Medulla oblongata (tissue), 1 donor: ENCODE results near the gene TRIM29.

Source experiments
- DNase-seq: peaks from one replicate; pipeline ENCODE4 v3.0.0-alpha.2; 2015; ENCODE audit errors: extremely low spot score

Gene TRIM29

DNA sequence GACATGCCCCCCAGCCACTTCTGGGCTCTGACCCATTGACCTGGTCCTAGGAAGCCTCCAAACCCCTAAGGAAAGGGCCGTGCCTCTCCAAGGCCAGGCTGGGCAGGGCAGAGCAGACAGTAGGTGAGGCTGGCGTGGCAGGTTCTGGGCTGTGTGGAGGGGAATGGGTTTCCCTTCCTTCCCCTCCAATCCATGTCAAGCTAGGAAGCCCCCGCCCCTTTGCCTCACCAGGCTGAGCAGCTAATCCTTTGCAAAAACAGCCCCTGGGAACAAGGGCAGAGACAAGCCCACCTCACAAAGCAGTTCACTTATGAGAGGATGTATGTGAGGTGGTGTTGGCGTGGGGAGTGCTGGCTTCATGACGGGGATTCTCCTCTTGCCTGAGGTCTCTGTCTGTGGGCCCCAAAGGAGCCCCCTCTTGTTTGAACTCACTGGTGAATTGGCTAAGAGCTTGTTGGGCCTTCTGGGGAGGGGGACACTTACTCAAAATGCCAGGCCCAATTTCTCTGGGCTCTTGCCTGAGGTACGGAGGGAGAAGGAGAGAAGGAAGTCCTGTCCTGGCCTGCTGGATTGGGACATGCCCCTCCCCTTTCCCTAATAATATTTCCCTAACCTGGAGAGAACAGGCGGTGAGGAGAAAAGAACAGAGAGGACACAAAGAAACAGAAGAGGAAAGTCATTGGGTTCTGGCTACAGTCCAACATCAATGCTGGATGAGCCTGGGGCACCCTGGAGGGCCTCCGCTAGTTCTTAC, 1.6 kb upstream of the TRIM29 start:
- DNase-seq: no peak

- DNase-seq: no peak
Observed at GRCh38 chr11:120137187-120137610, 714 bp downstream of the TRIM29 start.

GRCh38 chr11:120136356-120136755, 1.6 kb downstream of the TRIM29 start:
- no peak for DNase-seq

DNA sequence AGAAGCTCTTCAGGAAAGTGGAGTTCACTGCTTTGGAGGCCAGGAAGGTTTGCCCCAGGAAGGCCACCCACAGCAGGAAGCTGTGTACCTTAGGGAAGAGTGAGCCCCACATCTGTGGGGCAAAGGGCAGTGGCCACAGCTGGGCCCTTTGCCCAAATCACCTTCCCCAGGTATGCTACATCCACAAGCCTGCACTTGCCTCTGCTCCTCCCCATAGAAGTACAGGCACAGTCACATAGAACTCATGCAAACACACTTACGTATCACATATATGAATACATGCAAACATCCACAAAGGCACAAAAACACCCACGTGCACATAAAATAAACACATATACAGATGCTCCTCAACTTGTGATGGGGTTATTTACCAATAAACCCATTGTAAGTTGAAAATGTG, 2.1 kb downstream of the TRIM29 start:
- DNase-seq: no peak

GRCh38 chr11:120134931-120135228, 3.0 kb downstream of the TRIM29 start:
- DNase-seq: no peak

GRCh38 chr11:120134106-120134930, 3.6 kb downstream of the TRIM29 start:
- DNase-seq: no peak

DNA sequence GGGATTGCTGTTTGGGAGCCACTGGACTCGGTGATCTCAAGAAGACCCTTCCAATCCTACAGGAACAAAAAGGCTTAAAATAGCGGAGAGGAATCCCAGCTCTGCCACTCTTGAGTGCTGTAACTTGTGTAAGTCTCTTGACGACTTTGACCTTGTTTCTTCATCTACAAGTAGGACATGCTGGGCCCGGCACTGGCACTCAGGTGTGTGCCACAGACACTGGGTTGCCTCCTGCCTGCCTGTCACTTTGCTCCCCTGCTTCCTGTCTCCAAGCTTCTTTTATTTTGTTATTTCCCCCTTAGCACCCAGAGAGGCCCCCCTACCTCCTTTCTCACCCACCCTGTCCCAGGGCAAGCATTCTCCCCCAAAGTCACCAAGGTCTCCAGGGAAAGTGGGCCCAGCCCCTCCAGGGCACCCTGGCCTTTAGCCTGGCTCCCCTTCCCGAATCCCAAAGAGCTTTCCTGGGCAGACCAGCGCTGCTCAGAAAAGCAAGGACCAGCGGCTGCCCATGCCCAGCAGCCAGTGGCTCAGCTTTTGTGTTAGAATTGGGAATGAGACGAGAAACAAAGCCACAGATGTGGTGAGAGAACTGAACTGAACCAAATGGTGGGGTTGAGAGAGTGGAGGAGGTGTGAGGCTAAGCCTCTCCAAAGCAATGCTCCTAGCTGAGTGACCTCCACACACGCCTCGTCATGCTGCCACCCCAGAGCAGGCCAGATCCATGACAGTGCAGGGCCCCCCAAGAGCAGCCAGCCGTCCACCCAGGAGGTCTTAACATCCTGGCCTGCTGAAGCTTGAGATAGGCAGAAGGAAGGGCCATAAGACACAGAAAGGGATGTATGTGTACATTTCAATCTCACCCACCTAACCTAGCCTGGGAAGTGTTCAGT, 4.5 kb downstream of the TRIM29 start:
- no peak for DNase-seq

DNA sequence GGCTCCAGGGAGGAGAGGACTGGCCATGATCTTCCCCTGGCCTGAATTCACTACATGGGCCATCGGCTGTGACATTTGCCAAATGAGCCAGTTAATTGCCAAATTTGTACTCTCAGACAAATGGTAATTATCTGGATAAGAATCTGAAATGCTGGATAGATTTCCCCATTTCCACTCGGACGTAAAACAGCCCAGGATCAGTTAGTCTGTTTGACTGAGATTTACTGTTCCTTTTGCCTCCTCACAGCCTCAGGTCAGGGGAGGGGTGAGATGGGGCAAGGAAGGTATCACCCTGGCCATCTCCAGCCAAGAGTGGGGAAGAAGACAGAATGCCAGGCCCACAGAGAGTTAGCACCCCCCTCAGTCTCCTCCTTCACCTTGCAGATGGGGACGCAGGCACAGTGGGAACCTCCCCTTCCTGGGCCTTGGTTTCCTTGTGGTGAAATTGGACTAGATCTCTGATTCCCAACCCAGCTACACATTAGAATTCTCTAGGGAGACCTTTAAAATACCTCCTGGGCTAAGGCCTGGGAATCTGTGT, 5.2 kb downstream of the TRIM29 start:
- DNase-seq: no peak

DNA sequence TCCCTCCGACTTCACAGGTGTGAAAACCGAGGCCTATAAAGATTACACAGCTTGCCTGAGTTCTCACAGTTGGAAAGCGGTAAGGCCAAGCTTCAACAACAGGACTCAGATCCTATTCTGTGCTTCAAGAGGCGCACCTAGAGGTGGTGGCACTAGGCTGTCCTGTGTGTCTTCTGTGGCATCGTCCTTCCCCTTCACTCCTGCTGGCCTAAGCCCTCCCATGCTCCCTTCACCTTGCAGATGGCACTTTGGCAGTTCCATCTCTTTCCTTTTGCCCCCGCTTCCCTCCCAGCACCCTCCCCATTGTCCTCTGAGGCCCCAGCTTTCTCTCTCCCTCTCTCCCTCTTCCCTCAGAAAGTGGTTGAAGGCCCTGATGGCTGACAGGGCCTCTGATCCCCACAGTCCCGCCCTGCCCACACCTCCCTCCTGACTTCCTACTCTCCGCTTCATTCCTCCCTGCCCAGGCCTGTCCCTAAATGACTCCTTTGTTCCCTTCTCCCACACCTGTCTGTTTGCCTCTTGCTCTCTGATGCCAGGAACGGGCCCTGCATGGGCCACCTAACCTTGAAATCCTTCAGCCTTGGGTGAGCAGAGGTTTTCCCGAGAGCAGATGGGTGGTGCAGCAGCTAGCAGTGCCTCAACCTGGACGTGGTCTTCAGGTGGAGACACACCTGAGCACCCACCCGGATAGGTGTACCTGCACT, 5.8 kb downstream of the TRIM29 start:
- DNase-seq: no peak

GRCh38 chr11:120130991-120131760, 6.7 kb downstream of the TRIM29 start:
- DNase-seq: no peak

DNA sequence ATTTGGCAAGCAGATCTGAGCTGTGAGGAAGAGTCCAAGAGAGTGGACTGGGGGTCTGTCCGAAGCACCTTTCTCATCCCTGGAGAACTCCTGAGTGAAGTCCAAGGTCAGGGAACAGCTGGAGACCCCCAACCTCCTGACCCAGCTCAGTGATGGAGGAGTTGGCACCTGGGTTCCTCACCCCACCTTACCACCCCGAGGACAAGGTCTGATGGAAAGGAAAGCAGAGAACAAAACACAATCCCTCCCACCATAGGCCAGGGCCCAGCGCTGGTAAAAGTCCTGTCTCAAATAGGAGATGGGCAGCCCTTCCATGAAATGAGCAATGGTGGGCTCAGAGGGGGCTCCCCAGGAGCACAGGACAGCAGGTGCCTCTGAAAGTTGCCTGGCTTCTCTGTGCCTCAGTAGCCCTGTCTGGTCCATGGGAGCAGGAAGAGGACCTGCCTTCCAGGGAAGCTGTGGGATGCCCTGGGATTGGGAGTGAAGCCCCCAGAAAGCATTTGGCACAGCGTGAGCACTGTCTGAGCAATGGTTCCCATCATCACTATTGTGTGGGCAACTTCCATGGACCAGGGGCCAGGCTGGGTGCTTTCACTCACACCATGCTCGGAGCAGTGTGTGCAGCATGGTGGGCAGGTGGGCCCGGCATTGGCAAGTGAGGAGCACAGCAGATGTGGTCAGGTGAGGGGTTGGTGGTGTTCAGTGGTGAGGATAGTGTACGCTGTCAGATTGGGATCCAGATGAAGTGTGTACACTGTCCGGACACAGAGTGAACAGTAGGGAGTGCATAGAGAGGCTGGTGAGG, 7.5 kb downstream of the TRIM29 start:
- DNase-seq: no peak

GRCh38 chr11:120129570-120129969, 8.3 kb downstream of the TRIM29 start:
- DNase-seq: no peak

DNA sequence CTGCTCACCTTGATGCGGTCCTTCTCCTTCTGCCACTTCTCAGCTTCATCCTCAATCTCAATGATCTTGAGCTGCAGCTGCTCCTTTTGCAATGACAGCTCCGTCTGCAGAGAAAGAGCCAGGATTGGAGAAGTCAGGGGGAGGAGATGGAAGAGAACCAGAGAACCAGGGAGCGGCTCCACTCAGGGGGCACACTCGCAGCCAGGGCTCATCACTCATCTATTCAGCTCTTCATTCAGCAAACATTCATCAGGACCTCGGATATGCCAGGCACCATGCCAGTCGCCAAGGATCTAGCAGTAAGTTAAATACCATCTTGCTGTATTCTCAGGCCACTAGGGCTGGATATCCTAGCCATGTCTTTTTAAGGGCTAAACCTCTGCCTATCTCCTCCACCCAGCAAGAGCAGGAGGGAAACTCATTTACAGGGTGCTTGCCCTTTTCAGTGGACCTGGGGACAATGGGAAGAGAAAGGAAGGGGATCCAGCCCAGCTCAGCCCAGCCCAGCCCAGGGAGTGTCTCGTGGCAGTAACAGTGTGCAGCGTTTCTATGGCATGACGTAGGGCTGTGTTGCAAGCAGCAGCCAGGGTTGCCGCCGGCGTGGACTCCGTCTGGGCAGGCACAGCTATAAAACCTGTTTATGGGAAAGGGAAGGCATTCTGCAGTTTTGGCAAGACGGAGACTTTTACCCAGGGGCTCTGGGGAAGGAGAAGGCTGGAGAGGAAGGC, 9.4 kb downstream of the TRIM29 start:
- peak; percentile 61 for DNase-seq

DNA sequence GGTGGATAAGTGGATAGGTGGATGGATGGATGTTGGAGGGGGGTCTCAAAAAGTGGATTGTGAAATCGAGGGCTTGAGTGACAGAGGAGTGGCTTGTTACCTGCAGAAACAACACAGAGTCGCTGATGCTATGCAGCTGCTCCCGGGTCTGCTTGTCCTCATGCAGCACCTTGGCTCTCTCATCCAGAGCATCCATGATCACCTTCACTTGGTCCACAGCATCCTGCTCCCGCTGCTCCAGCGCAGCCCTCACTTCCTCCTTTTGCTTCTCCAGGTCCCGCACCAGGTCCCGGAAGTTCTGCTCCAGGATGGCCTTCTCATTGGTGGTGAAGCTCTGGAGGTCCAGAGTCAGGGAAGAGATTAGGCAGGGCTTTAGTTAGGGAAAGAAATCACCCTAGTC, 10.7 kb downstream of the TRIM29 start:
- DNase-seq: no peak

GRCh38 chr11:120126620-120127019, 11.3 kb downstream of the TRIM29 start:
- no peak for DNase-seq

DNA sequence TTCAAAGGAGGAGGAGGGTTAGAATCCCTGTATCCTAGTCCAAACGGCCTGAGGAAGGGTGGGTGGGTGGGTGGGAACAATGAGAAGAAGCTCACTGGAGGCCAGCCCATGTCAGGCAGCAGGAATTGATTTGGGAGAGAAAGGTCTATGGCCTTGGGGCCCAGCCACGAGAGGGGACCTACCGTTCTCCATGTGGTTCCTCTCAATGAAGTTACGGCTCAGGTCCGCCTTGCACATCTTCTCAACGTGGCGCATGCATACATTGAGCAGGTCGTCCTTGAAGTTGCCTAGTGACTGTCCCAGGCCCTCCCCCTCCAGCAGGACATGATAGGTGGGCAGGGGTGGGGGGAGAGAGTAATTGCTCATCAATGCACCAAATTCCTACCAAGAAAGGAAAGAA, 12.4 kb downstream of the TRIM29 start:
- no peak for DNase-seq

DNA sequence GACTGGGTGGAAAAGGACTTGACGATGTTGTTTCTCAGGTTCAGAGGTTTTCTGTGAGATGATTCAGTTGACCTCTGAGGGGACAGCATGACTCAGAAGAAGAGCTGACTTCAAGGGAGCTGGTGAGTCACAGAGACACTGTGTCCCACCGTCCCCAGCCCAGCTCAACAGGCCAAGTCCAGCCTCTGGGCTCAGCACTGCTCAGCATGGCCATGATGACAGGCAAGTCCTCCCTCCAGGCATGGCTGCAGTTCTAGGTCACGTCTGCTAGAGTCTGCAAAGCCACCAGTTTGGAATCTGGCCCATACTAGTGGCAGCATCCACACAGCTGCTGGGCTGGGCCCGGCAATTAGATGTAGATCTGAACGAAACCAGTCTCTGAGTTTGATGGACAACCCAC, 12.9 kb downstream of the TRIM29 start:
- no peak for DNase-seq

DNA sequence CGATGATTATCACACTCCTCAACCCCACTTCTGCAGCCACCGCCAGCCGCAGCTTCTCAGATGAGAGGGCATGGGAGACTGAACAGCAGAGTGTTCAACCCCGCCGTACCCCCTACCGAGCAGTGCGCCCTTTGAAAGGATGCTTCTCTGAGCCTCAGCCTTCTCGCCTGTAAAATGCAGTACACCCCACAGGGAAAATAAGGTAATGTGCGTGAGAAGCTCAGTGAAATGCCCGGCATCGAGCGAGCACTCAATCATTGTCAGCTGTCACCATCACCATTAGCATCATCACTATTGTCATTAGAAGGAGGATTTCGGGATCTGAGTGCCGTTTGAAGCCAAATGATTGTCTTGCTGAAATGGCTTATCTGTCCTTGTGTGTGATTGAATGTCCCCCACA, 13.6 kb downstream of the TRIM29 start:
- no peak for DNase-seq

GRCh38 chr11:120123946-120124345, 14.0 kb downstream of the TRIM29 start:
- DNase-seq: no peak
